ENCODE data around the gene TBX3.

GRCh38 chr12:114636723-114637480 is 47.1 kb downstream of the TBX3 start:
- TF ChIP-seq CTCF (IDR thresholded peaks at IDR 0.05): peak in 1 of 7 experiments; percentile 5
- no peak for TF ChIP-seq POLR2A (IDR thresholded peaks at IDR 0.05)
